Activated T-cell treated with anti-CD3 and anti-CD28 coated beads for 1 hour (primary cell): ENCODE data around the gene PPP2R1B.

Source experiments
- DNase-seq: peaks from one replicate; pipeline ENCODE4 v3.0.0-alpha.2; 2020; ENCODE audit warnings: low read depth

PPP2R1B gene

DNA sequence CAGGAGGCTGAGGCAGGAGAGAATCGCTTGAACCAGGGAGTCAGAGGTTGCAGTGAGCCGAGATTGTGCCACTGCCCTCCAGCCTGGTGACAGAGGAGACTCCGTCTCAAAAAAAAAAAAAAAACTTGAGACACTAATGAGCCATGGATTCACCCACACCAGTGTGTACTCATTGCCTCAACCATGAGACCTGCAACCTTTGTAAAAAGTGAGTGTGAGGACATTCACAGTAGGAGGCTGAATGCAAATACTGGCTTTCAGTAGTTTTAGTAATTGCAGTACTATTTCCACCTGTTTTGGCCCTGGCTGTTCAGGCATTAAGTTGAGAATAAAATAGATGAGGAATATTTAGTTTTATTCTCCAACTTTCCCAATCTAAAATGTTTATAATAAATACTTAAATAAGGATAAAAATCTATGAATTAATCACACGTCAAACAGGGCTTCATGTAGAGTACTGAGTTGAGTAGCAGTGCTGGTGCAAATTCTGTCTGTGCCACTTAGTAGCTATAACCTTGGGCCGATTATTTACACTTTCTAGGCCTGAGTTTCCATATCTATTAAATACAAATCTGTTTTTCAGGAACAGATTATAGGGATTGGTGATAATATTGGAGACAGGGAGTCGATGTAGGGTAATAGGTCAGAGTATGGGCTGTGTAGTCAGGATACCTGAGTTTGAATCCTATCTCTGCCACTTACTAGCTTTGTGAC, 72.8 kb downstream of the PPP2R1B start:
- no peak for DNase-seq

DNA sequence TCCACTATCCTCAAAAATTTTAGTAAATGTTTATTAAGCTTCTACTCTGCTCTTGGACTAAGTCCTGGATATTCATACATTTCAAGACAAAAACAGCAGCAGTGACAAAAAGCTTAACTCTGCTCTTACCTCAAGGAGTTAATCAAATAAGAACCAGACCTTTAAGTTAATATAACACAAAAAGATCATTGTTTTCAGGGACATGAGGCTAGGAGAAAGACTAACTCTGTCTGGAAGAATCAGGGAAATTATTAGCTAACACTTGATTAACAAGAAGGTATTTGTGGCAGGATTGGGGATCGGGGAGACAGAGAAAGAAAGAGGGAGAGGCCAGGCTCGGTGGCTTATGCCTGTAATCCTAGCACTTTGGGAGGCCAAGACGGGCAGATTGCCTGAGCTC, 74.4 kb downstream of the PPP2R1B start:
- DNase-seq, result no peak

DNA sequence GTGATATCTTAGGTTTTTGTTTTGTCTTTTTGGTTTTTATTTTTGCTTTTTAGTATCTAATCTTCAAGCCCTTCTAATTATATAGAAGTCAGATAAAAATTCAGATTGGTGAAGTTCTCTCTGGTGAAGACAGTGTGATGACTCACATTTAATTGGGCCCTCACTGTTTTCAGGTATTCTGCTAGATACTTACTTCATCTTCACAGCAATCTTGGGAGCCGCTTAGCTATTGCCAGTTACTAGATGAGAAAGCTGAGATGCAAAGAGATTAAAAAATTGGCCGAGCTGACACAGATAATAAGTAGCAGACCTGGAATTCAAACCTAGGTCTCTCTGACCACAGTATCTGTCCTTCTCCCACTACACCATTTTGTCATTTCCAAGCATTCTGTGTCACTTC, 75.0 kb downstream of the PPP2R1B start:
- no peak for DNase-seq

DNA sequence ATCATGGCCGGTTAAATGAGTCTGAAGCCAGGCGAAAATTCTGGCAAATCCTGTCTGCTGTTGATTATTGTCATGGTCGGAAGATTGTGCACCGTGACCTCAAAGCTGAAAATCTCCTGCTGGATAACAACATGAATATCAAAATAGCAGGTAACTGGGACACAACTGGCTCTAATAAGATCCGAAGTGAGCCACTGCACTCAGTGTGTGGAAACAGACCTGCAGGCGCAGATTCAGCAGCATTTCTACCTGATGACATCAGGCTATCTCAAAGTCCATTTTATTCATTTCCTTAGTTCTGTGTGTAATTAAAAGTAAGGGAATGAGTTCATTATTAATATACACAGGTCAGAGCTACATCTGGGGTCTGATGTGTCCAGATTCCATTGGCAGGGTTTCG, 78.2 kb downstream of the PPP2R1B start:
- no peak for DNase-seq

DNA sequence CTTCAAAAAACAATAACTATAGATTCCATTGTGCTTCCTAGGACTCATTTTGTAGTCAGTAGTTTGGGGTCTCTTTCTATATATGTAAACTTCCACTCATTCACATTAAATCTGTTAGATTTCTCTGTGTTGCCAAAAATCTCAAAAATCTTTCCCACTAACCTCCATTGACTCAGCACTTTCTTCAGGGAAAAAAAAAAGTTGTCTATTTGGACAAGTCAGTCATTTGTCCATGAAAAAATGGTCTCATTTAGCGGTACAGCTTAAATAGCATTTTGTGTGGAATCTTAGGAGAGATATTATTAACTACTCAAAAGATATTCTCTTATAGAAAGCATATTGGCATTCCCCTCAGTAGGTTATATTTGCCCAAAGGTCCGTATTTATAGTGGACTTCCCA, 81.9 kb downstream of the PPP2R1B start:
- no peak for DNase-seq

DNA sequence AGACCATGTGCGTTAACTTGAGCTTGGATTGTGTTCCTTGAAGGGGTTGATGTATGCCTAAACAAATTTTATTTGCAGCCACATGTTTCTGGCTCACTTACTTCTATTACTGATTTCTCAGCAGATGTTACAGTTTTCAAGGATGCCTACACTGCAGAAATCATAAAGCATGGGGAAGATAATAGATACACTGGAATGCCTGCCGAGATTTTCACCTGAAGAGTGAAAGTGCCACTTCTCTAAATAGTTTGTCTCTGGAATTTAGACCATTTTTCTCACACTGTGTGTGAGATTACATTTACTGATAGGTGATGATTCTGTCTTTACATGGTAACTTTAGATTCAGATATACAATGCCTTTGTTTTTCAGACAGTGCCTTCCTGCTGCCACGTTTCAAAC, 82.4 kb downstream of the PPP2R1B start:
- DNase-seq, result no peak

DNA sequence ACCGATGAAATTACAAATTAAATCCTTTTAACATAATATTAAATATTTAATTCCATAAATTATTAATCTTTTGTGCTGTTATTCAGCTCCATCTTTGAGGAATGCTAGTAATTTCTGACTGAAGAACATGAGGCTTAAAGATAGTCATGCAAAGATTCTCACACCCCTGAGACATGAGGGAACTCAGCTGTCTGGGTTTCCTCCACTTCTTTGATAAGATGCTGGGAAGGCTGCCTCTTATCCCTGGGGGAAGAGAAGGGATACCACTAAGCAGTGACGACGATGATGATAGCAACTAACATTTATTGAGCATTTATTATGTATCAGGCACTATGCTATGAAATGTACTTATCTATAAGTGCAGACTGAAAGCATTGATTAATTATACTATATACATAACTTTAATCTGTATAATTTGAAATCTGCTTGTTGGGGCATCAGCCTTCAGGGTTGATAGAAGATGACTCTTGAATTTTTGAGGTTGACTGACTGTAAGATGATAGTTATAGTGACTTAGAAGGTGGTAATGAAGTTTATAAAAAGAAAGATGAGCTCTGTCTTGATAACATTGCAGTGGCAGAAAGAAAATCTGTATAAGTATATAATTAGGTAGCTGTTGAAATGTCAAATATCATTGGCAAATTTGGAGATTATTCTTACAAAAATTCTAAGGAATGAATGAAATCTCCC, 85.6 kb downstream of the PPP2R1B start:
- no peak for DNase-seq
